ENCODE results near the gene FNDC10.

GRCh38 chr1:1610796-1611195 is 10.9 kb upstream of the FNDC10 start:
- TF ChIP-seq POLR2A (IDR thresholded peaks at IDR 0.05; ENCODE audit: low read length) = no peak
- no peak for TF ChIP-seq GATA1 (IDR thresholded peaks at IDR 0.05; ENCODE audit: low read depth, low read length)

Measured in erythroblast (primary cell).